GM10248 (cell line): ENCODE measurements around the gene CYLD.
A peak's percentile ranks its signal among the peaks of the same experiment; 100 is the strongest.

Experiments
- CTCF ChIA-PET: fragments of 300-600 bp; sonication (Branson Sonifier 250); formaldehyde crosslinking; extraction: SDS; loops from one replicate; lab custom pipeline; 2021; ENCODE audit warnings: antibody characterized with exemption; lab: Yijun Ruan, JAX
- POLR2A ChIA-PET: fragments of 350-650 bp; sonication (Branson Sonifier 250); formaldehyde crosslinking; extraction: SDS; loops from one replicate; lab custom pipeline; 2020; ENCODE audit warnings: antibody characterized with exemption; lab: Yijun Ruan, JAX
- DNase-seq: peaks from one replicate; pipeline ENCODE4 v3.0.0; 2012; ENCODE audit errors: extremely low spot score
- TF ChIP-seq, protein P1 (sequence below): IDR thresholded peaks from 2 replicates; pipeline ENCODE4 v1.5.1; 2012; ENCODE audit warnings: mild to moderate bottlenecking, low read depth; ENCODE audit errors: extremely low read depth, missing control alignments, control extremely low read depth

CYLD gene

GRCh38 chr16:50742576-50743200 is 802 bp downstream of the CYLD start:
- TF ChIP-seq, protein P1, sequence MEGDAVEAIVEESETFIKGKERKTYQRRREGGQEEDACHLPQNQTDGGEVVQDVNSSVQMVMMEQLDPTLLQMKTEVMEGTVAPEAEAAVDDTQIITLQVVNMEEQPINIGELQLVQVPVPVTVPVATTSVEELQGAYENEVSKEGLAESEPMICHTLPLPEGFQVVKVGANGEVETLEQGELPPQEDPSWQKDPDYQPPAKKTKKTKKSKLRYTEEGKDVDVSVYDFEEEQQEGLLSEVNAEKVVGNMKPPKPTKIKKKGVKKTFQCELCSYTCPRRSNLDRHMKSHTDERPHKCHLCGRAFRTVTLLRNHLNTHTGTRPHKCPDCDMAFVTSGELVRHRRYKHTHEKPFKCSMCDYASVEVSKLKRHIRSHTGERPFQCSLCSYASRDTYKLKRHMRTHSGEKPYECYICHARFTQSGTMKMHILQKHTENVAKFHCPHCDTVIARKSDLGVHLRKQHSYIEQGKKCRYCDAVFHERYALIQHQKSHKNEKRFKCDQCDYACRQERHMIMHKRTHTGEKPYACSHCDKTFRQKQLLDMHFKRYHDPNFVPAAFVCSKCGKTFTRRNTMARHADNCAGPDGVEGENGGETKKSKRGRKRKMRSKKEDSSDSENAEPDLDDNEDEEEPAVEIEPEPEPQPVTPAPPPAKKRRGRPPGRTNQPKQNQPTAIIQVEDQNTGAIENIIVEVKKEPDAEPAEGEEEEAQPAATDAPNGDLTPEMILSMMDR = no peak
- POLR2A ChIA-PET = no interaction called here
- DNase-seq = peak; percentile 70
- CTCF ChIA-PET = interaction anchor here (3.5 to 5.7 kb wide), 2 partner anchors 15 to 63 kb away, joined by 30 to 38 read pairs; no protein-coding TSS in a partner anchor

GRCh38 chr16:50743581-50744225 is 1.8 kb downstream of the CYLD start:
- CTCF ChIA-PET = interaction anchor here (0.9 to 9.0 kb wide), 9 partner anchors 9 to 719 kb away, joined by 3 to 120 read pairs (median 4); partner anchors contain the start of genes CNEP1R1 and SNX20
- POLR2A ChIA-PET = interaction anchor here (1.2 to 1.5 kb wide), 2 partner anchors 8 to 14 kb away, joined by 3 to 9 read pairs; no protein-coding TSS in a partner anchor
- TF ChIP-seq, protein P1 = no peak
- no peak for DNase-seq

- ChIA-PET POLR2A (interaction anchor here (0.7 to 1.5 kb wide), 3 partner anchors 9 to 48 kb away, joined by 3 to 9 read pairs (median 8); no protein-coding TSS in a partner anchor), CTCF (interaction anchor here (0.9 to 9.0 kb wide), 9 partner anchors 10 to 720 kb away, joined by 3 to 120 read pairs (median 4); partner anchors contain the start of gene CNEP1R1)
- DNase-seq = no peak
- TF ChIP-seq, protein P1 = no peak
These were observed 3.0 kb downstream of the CYLD start for GRCh38 chr16:50744881-50745280.

DNA sequence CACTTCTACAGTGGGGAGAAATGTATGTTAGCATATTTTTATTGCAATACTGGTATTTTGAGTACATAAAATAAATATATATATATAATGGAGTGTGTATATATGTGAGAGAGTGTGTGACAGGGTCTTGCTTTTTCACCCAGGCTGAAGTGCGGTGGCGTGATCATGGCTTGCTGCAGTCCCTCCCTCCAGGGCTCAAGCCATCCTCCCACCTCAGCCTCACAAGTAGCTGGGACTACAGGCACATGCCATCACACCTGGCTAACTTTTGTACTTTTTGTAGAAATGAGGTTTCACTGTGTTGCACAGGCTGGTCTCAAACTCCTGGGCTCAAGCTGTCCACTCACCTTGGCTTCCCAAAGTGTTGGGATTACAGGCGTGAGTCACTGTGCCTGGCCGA is 4.1 kb downstream of the CYLD start:
- POLR2A ChIA-PET = no interaction called here
- CTCF ChIA-PET = interaction anchor here (0.9 to 9.0 kb wide), 16 partner anchors 11 to 721 kb away, joined by 3 to 120 read pairs (median 4); partner anchors contain the start of gene CNEP1R1

GRCh38 chr16:50747207-50747956 is 5.5 kb downstream of the CYLD start:
- POLR2A ChIA-PET = no interaction called here
- CTCF ChIA-PET = interaction anchor here (0.7 to 9.0 kb wide), 15 partner anchors 10 to 722 kb away, joined by 3 to 120 read pairs (median 4); partner anchors contain the start of genes CNEP1R1 and SNX20

More for the DNA sequence above, 4.1 kb downstream of the CYLD start:
- DNase-seq = no peak
- TF ChIP-seq, protein P1 = no peak

More at GRCh38 chr16:50747207-50747956, 5.5 kb downstream of the CYLD start:
- peak; percentile 40 for DNase-seq
- TF ChIP-seq, protein P1 = peak; percentile 29
